Dedifferentiated amniotic fluid mesenchymal stem cell (primary cell): ENCODE data around the gene MYBL2.
"Not testable (repeated sequence)": the region's sequence is repeated elsewhere in the genome, so short reads cannot be mapped to it uniquely, and the experiment has no call there.

Experiments used
- DNase-seq: peaks from one replicate; pipeline ENCODE4 v3.0.0-alpha.2; 2016; ENCODE audit errors: extremely low spot score

MYBL2 gene

GRCh38 chr20:43751167-43752050, 84.5 kb downstream of the MYBL2 start:
- DNase-seq = no peak

- DNase-seq = no peak
These were observed 85.1 kb downstream of the MYBL2 start for GRCh38 chr20:43752051-43752360.

- DNase-seq = no peak
These were observed 85.8 kb downstream of the MYBL2 start for GRCh38 chr20:43752561-43753301.

- no peak for DNase-seq
These were observed 88.5 kb downstream of the MYBL2 start for GRCh38 chr20:43755390-43755789.

- no peak for DNase-seq
These were observed 88.9 kb downstream of the MYBL2 start for GRCh38 chr20:43755851-43756250.

- DNase-seq = not testable (repeated sequence)
These were observed 91.0 kb downstream of the MYBL2 start for GRCh38 chr20:43757888-43758287.

GRCh38 chr20:43761386-43762340, 94.7 kb downstream of the MYBL2 start:
- no peak for DNase-seq

GRCh38 chr20:43762911-43763310, 96.0 kb downstream of the MYBL2 start:
- DNase-seq = no peak

GRCh38 chr20:43765916-43766315, 99.0 kb downstream of the MYBL2 start:
- no peak for DNase-seq
